Rectal smooth muscle tissue (tissue), 1 donor: Measurements from ENCODE around the gene PREX1.

Source experiments
- H3K27ac ChIP-seq: one replicate; pipeline ENCODE4 v1.7.0; 2013; ENCODE audit warnings: low read depth, low read length, inconsistent platforms
- H3K27me3 ChIP-seq: one replicate; pipeline ENCODE4 v1.7.0; 2013; ENCODE audit warnings: low read length; ENCODE audit not compliant: control insufficient read depth, insufficient read depth
- H3K36me3 ChIP-seq: one replicate; pipeline ENCODE4 v1.7.0; 2013; ENCODE audit warnings: low read length; ENCODE audit not compliant: control insufficient read depth, insufficient read depth
- H3K4me1 ChIP-seq: one replicate; pipeline ENCODE4 v1.7.0; 2013; ENCODE audit warnings: low read length; ENCODE audit not compliant: control insufficient read depth, insufficient read depth
- H3K4me3 ChIP-seq: one replicate; pipeline ENCODE4 v1.7.0; 2013; ENCODE audit warnings: low read length
- H3K9ac ChIP-seq: one replicate; pipeline ENCODE4 v1.7.0; 2013; ENCODE audit warnings: low read length

The PREX1 gene

DNA sequence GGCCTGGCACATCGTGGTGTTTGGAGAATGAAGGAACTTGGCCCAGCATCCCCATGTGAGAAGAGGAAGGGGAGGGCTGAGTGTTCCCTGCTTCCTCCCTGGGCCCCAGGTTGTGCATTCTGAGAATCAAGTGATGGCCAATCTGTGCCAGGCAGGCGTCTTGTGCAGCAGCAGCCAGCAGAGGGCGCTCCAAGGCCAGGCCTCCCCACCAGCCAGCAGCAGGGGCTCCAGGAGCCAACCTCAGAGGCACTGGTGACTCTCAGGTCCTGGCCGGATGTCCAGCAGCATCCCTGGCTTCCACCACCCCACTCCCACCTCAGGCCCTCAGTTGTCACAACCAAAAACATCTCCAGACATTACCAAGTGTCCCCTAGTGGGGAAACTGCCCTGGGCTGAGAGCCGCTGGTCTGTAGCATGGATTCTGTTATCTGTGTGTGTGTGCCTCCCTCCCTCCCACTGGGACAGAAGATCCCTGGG, 192.0 kb downstream of the PREX1 start:
- Histone ChIP-seq H3K36me3 (no peaks in the 10 kb centered on the region), H3K4me1 (no peaks in the 10 kb centered on the region), H3K4me3 (no peak overlapping the region), H3K27me3 (no peaks in the 10 kb centered on the region), H3K9ac (no peak overlapping the region), H3K27ac (no peak overlapping the region)

DNA sequence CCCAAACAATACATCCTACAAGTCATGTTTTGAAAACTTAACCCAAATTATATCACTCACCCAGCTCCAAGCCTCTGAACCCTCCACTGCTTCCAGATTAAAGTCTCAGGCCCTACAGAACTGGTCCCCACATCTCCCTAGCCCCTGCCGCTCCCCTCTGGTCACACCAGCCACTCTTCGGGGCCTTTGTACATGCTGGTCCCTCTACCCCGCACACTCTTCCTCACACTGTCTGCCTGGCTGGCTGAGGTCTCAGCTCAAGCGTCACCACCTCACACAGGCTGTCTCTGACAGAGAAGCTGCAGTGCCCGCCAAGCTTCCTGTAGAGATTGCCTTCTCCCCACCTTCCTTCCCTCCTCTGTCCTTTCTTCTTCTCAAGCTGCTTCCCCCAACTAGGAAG, 192.4 kb downstream of the PREX1 start:
- no peak overlapping the region for H3K9ac ChIP-seq
- no peaks in the 10 kb centered on the region for H3K27me3 ChIP-seq
- H3K4me3 ChIP-seq: no peak overlapping the region
- H3K27ac ChIP-seq: no peak overlapping the region
- no peaks in the 10 kb centered on the region for H3K36me3 ChIP-seq
- no peaks in the 10 kb centered on the region for H3K4me1 ChIP-seq

DNA sequence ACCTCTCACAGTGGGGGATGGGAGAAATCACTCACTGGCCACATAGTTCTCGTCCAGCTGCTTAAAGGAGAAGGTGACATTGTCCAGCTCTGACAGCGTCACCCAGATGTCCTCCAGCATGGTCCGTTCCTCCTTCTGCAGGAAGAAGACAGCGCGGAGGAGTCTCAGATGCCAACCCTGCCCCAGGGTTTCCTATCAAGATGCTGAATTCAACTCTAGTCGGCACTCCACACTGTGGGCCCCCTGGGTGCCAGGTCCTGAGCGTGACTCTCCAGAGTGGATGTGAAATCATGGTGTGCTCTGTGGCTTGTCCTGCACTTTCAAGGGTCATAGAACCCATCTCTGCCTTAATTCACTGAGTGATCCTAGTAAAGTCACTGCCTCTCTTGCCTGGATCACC, 193.2 kb downstream of the PREX1 start:
- Histone ChIP-seq H3K4me1 (no peaks in the 10 kb centered on the region), H3K27ac (no peak overlapping the region), H3K9ac (no peak overlapping the region), H3K36me3 (no peaks in the 10 kb centered on the region), H3K4me3 (no peak overlapping the region), H3K27me3 (no peaks in the 10 kb centered on the region)

DNA sequence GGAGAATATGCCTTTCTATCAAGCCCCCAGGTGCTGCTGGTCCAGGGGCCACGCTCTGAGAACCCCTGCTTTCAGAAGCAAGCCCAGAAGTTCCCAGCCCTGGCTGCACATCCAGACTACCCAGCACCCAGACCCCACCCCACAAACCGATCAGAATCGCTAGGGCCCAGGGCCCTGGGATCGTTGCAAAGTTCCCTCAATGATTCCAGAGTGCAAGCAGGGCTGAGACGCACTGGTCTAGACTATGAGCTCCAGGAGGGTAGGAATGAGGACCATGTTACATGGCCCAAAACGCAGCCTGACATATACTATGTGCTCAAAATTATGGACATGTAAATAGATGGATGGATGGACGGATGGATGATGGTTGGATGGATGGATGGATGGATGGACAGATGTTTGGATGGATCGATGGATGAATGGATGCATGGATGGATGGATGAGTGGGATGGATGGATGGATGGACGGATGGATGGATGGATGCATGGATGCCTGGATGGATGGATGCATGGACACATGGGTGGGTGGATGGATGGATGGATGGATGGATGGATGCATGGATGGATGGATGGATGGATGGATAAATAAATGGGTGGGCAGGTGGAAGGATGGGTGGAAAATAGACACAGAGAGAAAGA, 194.1 kb downstream of the PREX1 start:
- Histone ChIP-seq H3K4me1 (no peaks in the 10 kb centered on the region), H3K27me3 (no peaks in the 10 kb centered on the region), H3K4me3 (no peak overlapping the region), H3K9ac (no peak overlapping the region), H3K36me3 (no peaks in the 10 kb centered on the region), H3K27ac (no peak overlapping the region)

DNA sequence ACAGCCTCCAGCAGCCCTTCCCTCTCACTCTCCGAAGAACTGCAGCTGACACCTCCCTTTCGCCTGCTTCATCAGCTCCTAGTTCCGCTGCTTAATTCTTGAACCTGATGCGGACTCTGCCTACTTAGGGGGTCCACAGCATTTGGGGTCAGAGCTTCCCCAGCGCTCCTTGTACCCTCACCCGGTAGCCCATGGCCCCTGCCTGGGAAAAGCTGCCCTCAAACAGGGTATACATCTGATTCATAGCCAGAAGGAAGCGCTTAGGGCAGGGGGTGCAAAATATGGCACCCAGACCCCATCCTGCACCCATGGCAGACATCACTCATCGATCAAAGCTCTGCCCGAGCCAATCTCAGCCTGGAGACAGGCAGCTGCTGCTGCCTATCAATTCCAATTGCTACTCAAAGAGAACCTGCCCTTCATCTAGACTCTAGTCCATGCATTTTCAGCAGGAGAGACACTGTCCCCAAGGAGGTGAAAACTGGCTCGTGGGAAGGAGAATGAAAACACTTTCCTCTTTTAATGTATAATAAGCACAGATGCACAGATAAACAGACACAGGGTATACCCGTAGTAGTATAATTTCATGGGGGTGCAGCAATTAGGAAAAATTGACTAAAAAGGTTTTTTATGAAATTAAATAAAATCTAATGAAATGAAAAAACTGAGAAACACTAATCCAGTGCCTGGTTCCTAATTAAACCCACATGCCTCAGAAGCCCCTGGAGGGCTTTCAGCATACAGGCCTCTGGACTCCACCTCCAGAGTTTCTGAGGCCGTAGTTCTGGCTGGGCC, 194.8 kb downstream of the PREX1 start:
- no peaks in the 10 kb centered on the region for H3K4me1 ChIP-seq
- H3K27ac ChIP-seq: no peak overlapping the region
- no peaks in the 10 kb centered on the region for H3K27me3 ChIP-seq
- no peak overlapping the region for H3K9ac ChIP-seq
- no peak overlapping the region for H3K4me3 ChIP-seq
- no peaks in the 10 kb centered on the region for H3K36me3 ChIP-seq

DNA sequence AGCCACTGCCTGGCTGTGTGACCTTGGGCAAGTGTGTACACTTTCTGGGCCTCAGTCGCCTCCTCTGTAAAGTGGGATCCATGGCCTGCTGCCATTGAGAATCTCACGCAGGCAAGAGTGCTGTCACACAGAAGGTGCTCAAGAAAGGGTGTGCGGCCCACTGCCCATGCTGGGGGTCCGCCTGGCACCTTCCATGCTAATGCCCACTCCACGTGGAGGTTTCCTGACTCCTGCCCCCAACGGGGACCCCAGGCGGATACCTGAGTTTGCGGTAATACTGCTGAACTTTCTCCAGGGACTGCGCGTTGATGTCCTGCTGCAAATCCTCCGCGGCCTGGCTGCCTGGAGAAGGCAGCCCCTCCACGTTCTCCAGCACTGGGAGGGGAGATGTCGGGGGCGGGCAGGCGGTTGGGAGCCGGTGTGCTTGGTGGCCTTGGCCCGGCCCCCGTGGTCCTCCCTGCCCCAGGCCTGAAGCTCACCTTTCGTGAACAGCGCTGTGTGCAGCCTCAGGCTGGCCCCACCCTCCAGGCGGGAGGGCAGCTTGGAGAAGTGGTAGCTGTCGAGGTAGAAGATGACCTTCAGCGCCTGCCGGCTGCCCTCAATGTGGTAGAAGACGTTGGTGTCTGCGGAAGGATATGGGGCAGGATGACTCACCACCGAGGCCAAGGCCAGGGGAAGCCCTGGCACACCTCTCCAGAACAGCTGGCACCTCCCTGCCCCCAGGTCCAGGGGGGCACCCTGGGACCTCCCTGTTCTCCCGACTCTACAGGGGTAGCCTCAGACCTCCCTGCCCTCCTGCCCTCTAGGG, 195.6 kb downstream of the PREX1 start:
- Histone ChIP-seq H3K36me3 (no peaks in the 10 kb centered on the region), H3K4me3 (no peak overlapping the region), H3K27ac (no peak overlapping the region), H3K4me1 (no peaks in the 10 kb centered on the region), H3K9ac (no peak overlapping the region), H3K27me3 (no peaks in the 10 kb centered on the region)

DNA sequence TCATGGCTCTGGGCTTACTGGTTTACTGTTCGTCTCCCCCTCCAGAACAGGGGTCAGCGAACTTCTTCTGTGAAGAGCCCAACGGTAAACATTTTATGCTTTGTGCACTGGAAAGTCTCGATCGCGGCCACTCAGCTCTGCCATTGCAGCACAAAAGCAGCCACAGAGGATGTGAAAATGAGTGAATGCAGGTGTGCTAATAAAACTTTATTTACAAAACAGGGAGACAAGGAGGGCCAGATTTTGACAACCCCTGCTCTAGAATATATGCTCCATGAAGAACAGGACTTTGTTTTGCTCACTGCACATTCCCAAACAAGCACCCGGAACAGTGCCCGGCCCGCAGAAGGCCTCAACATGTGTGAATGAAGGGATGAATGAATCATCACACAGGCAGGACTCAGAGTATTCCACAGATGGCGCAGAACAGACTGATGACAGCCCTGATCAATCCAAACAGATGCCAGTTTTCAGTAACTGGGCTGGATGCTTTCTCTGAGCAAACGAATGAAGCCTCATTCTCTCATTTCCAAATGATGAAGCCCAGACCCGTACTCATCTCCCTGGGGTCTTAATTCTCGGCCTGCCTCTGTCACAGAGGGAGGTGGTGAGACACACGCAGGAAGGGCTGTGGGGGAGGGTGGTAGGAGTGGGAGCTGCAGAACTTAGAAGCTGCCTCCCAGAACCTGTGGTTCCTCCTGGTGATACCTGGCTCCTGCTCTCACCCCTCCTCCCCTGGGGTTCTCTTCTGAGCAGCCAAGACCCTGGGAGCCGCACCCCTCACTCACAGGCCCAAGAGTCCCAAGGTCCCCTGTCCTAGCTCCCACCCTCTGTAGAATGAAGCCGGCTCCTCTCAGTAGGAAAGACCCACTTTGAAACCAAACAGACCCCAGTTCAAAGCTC, 196.4 kb downstream of the PREX1 start:
- no peak overlapping the region for H3K4me3 ChIP-seq
- H3K27ac ChIP-seq: no peak overlapping the region
- H3K27me3 ChIP-seq: no peaks in the 10 kb centered on the region
- H3K4me1 ChIP-seq: no peaks in the 10 kb centered on the region
- no peaks in the 10 kb centered on the region for H3K36me3 ChIP-seq
- no peak overlapping the region for H3K9ac ChIP-seq

DNA sequence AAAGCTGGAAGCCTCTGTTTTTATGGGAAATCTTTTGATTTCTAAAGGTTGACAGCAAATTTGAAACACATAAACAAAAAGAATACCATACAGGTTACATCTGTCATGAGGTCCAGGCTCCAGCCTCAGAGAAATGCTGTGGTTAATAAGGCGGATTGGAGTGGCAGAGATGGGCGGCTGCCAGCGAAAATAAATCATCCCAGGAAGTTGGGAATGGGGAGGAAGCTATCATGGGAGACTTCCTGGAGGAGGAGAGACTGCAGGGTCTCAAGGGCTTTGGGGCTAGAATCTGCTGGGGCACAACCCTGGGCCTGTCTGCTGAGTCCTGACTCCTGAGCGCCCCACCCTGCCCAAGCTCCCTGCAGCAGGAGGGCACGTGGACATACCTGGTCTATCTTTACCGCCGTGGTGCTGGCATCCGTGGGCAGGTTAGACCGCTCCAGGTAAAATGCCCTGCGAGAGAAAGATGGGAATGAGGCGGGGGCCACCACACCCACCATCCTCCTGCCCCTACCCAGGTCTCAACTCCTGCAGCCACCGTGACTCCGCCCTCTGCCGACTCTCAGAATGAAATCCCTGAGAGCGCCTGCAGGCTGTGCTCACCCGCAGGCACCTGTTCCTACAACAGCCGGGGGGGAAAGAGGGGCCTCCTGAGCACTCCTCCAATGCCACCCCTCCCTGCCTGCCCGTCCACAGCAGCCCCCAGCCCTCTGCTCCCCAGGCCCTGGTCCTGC, 197.3 kb downstream of the PREX1 start:
- Histone ChIP-seq H3K27ac (no peak overlapping the region), H3K4me3 (no peak overlapping the region), H3K9ac (no peak overlapping the region), H3K36me3 (no peaks in the 10 kb centered on the region), H3K4me1 (no peaks in the 10 kb centered on the region), H3K27me3 (no peaks in the 10 kb centered on the region)

DNA sequence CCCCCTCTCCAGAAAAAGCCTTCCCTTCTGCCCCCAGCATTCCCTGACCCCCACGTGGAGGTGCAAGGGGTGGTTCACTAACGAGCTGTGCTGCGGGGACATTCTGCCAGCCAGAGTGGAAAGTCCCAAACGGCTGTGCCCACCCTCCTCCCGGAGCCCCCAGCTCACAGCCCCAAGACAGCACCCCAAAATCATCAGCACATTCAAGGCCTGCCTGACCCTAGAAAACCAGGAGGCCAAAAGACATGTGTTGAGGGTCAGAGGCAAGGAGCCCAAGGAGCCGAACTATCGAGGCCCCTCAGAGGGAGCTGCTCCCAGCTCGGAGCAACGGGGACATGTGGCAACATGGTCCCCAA, 197.9 kb downstream of the PREX1 start:
- Histone ChIP-seq H3K27me3 (no peaks in the 10 kb centered on the region), H3K36me3 (no peaks in the 10 kb centered on the region), H3K4me3 (no peak overlapping the region), H3K27ac (no peak overlapping the region), H3K4me1 (no peaks in the 10 kb centered on the region), H3K9ac (no peak overlapping the region)

DNA sequence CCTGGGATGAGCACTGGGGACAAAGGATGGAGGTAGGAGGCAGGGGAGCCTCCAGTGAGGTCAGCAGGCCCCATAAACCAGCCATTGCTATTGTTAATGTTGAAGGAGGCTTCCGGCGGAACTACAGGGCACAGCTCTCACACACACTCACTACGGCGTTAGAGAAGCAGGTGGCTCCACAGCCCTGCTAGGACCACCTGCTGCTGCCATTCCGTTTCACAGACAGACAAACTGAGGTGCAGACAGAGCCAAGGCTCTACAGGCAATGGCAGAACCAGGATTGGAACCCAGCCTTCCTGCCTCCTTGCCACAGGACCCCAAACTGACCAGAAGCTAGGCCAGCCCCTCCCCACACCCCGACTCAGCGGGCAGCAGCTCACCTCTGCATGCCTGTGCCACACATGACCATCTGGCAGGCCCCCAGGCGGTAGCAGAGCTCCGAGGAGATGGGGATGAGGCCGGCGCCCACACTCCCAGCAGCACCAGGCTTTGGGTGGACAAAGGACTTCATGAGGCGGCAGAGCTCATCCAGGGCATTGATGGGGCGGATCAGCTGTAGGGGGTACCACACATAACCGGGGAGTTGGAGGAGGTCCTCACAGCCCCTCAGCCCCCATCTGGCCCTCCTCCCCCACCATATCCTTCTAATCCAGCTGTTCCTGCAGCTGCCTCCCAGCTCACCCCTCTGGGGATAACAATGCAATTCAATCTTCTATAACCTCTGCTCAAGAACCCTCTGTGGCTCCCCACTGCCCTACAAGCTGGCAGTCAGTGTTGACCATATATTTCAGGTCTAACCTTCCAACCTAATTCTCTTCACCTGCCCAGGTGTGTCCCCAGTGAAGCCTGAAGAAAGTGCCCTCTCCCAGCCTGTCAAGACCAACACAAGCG, 198.5 kb downstream of the PREX1 start:
- Histone ChIP-seq H3K4me3 (no peak overlapping the region), H3K27ac (no peak overlapping the region), H3K4me1 (no peaks in the 10 kb centered on the region), H3K27me3 (no peaks in the 10 kb centered on the region), H3K36me3 (no peaks in the 10 kb centered on the region), H3K9ac (no peak overlapping the region)

DNA sequence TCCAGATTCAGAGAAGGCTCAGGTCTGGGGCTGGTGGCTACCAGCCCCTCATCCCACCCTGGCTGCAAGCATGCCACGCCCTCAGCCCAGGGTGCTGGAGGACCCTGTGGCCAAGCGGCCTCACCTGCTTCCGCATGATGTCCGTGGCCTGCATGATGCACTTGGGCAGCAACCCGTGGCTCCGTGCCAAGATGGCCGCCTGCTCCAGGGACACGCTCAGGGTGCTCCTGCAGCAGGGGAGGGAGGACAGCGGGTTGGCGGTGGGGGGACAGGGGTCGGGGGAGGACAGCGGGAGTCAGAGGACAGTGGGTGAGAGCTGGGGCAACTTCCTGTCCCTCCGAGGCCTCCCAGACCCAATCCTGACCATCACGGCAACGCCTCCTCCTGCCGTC, 200.1 kb downstream of the PREX1 start:
- Histone ChIP-seq H3K27ac (no peak overlapping the region), H3K4me3 (no peak overlapping the region), H3K9ac (no peak overlapping the region), H3K4me1 (no peaks in the 10 kb centered on the region), H3K36me3 (no peaks in the 10 kb centered on the region), H3K27me3 (no peaks in the 10 kb centered on the region)
